Gastrocnemius medialis (tissue), 4 donors: ENCODE results near the gene TPH2. TPM values are rescaled to one million over a fixed set of nuclear protein-coding genes. Genes with fewer than 3 reads are reported as not detected.

Experiments used
- ATAC-seq, 2 donors: fragments of 150-250 bp; one replicate each; pipeline ENCODE4 v1.9.1; 2016
- DNase-seq, 2 donors: peaks; one replicate each; pipeline ENCODE4 v3.0.0-alpha.2; 2019
- H3K27ac ChIP-seq, 4 donors: fragments of 200-600 bp; sonication (generic); 1 replicate in 1 of 4; 2 replicates in 3 of 4; pipeline ENCODE4 v1.5.1; 2016 to 2018; ENCODE audit warnings: mild to moderate bottlenecking in 2 of 4, moderate library complexity in 1 of 4
- H3K27me3 ChIP-seq, 3 donors: fragments of 200-600 bp; sonication (generic) in 2 of 3; 1 replicate in 1 of 3; 2 replicates in 2 of 3; pipeline versions ENCODE4 v1.5.1 to v1.6.0; 2016 to 2019; ENCODE audit warnings: mild to moderate bottlenecking in 1 of 3, moderate library complexity in 1 of 3
- H3K36me3 ChIP-seq, 2 donors: fragments of 200-600 bp; sonication (generic) in 1 of 2; one replicate each; pipeline ENCODE4 v1.5.1; 2017 to 2018
- H3K4me1 ChIP-seq, 2 donors: fragments of 200-600 bp; sonication (generic) in 1 of 2; one replicate each; pipeline ENCODE4 v1.5.1; 2016 to 2017; ENCODE audit warnings: mild to moderate bottlenecking in 2 of 2
- H3K4me3 ChIP-seq, 4 donors: fragments of 200-600 bp; sonication (generic) in 3 of 4; 1 replicate in 1 of 4; 2 replicates in 3 of 4; pipeline ENCODE4 v1.5.1; 2016 to 2019; ENCODE audit warnings: mild to moderate bottlenecking in 2 of 4
- H3K9me3 ChIP-seq, 3 donors: fragments of 200-600 bp; sonication (generic) in 2 of 3; 1 replicate in 1 of 3; 2 replicates in 2 of 3; pipeline ENCODE4 v1.5.1; 2016 to 2019
- CTCF ChIP-seq, 5 experiments: fragments of 450-650 bp in 3 of 5; fragments of 200-600 bp in 2 of 5; sonication (generic) in 2 of 5; IDR thresholded peaks in 4 of 5; conservative IDR thresholded peaks in 1 of 5; 1 replicate in 4 of 5; 2 replicates in 1 of 5; pipeline ENCODE4 v1.5.1; 2016 to 2019; ENCODE audit warnings: antibody characterized with exemption in 5 of 5, mild to moderate bottlenecking in 3 of 5, moderate library complexity in 3 of 5
- POLR2A ChIP-seq, 2 donors: fragments of 450-650 bp; IDR thresholded peaks; one replicate each; pipeline ENCODE4 v1.6.1; 2017; ENCODE audit warnings: antibody characterized with exemption in 2 of 2, mild to moderate bottlenecking in 2 of 2, moderate library complexity in 2 of 2
- in situ Hi-C, 4 donors: fragments of 200-750 bp; cut with MboI; loops; one replicate each; pipeline versions ENCODE4 v1.15.0 to v1.8.0; 2017; ENCODE audit warnings: low sequenced_read_pairs in 4 of 4
- intact Hi-C: fragments of 100-400 bp; cut with DNase I; formaldehyde crosslinking; loops from one replicate; pipeline ENCODE4 v1.15.1; 2023; ENCODE audit warnings: low total_unique reads
- total RNA-seq, 4 donors: library from RNA; depleted of rRNA; stranded (reverse); fragments of >200 nt; gene quantifications; one replicate each; pipeline versions ENCODE4 v1.1.0 to v1.2.3, GENCODE V29; 2016

The TPH2 gene
- total RNA-seq, 4 donors from 2014 or later, result not detected

GRCh38 chr12:72033991-72034390, 95.3 kb downstream of the TPH2 start:
- Histone ChIP-seq H3K27me3 (no peaks in the 10 kb centered on the region), H3K36me3 (no peaks in the 10 kb centered on the region), H3K4me1 (no peaks in the 10 kb centered on the region), H3K4me3 (no peak overlapping the region), H3K9me3 (no peaks in the 10 kb centered on the region), H3K27ac (no peak overlapping the region)
- DNase-seq (no peak), ATAC-seq (no peak)
- TF ChIP-seq CTCF (IDR thresholded peaks at IDR 0.05 in 4 of 5, conservative IDR thresholded peaks at IDR 0.05 in 1 of 5) (no peak), POLR2A (IDR thresholded peaks at IDR 0.05) (no peak)
- in situ Hi-C loops, result no loop called here
- intact Hi-C loops, result no loop called here

GRCh38 chr12:72035625-72036024, 97.0 kb downstream of the TPH2 start:
- in situ Hi-C loops (no loop called here), intact Hi-C loops (no loop called here)

GRCh38 chr12:72036393-72036792, 97.7 kb downstream of the TPH2 start:
- H3K27me3 ChIP-seq, result no peaks in the 10 kb centered on the region
- intact Hi-C loops (no loop called here), in situ Hi-C loops (no loop called here)
- no peak overlapping the region for H3K4me3 ChIP-seq
- no peak overlapping the region for H3K27ac ChIP-seq
- no peaks in the 10 kb centered on the region for H3K9me3 ChIP-seq
- no peak for ATAC-seq
- H3K36me3 ChIP-seq, result no peaks in the 10 kb centered on the region
- DNase-seq, result no peak
- no peaks in the 10 kb centered on the region for H3K4me1 ChIP-seq
- TF ChIP-seq CTCF (IDR thresholded peaks at IDR 0.05 in 4 of 5, conservative IDR thresholded peaks at IDR 0.05 in 1 of 5) (no peak), POLR2A (IDR thresholded peaks at IDR 0.05) (no peak)

More at GRCh38 chr12:72035625-72036024, 97.0 kb downstream of the TPH2 start:
- H3K27me3 ChIP-seq, result no peaks in the 10 kb centered on the region
- TF ChIP-seq POLR2A (IDR thresholded peaks at IDR 0.05), result no peak
- no peak for TF ChIP-seq CTCF (IDR thresholded peaks at IDR 0.05 in 4 of 5, conservative IDR thresholded peaks at IDR 0.05 in 1 of 5)
- H3K4me1 ChIP-seq, result no peaks in the 10 kb centered on the region
- H3K27ac ChIP-seq, result no peak overlapping the region
- no peaks in the 10 kb centered on the region for H3K9me3 ChIP-seq
- H3K36me3 ChIP-seq, result no peaks in the 10 kb centered on the region
- ATAC-seq, result no peak
- H3K4me3 ChIP-seq, result no peak overlapping the region
- no peak for DNase-seq

- in situ Hi-C loops (no loop called here), intact Hi-C loops (no loop called here)
- Histone ChIP-seq H3K36me3 (no peaks in the 10 kb centered on the region), H3K4me1 (no peaks in the 10 kb centered on the region), H3K27ac (no peak overlapping the region), H3K27me3 (no peaks in the 10 kb centered on the region), H3K9me3 (no peaks in the 10 kb centered on the region), H3K4me3 (no peak overlapping the region)
- ATAC-seq, result no peak
- TF ChIP-seq POLR2A (IDR thresholded peaks at IDR 0.05), result no peak
- TF ChIP-seq CTCF (IDR thresholded peaks at IDR 0.05 in 4 of 5, conservative IDR thresholded peaks at IDR 0.05 in 1 of 5), result no peak
- DNase-seq, result no peak
These were observed 98.6 kb downstream of the TPH2 start for GRCh38 chr12:72037006-72037795.
